ENCODE data around the gene DAND5. TPM values are rescaled to one million over a fixed set of nuclear protein-coding genes. Genes with fewer than 3 reads are reported as not detected.

Gene DAND5
- total RNA-seq, 1 donor from 2014 or later: 0.07 TPM

DNA sequence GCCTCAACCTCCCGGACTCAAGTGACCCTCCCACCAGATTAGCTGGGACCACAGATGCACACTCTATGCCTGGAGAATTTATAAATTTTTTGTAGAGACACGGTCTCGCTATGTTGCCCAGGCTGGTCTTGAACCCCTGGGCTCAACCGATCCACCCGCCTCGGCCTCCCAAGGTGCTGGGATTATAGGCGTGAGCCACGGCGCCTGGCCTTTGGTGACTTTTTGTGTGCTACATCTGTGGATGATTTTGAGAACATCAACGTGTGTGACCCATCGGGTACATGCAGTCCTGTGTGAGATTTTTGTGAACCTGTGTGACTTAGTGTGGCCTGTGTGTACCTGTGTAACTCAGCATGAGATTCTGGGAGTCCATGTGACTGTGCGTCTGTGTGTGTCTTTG, 17.4 kb downstream of the DAND5 start:
- Histone ChIP-seq H3K27me3 (peaks cover 100% of the 10 kb centered on the region), H3K9ac (no peak overlapping the region), H3K4me1 (no peaks in the 10 kb centered on the region), H3K9me3 (ENCODE audit: low read depth) (no peaks in the 10 kb centered on the region), H3K4me2 (no peak overlapping the region), H3K79me2 (ENCODE audit: low read depth) (no peaks in the 10 kb centered on the region), H4K20me1 (ENCODE audit: low read depth) (peaks cover 5% of the 10 kb centered on the region), H3K4me3 (no peak overlapping the region), H2AFZ (replicated peaks) (no peak overlapping the region), H3K27ac (no peak overlapping the region), H3K36me3 (no peaks in the 10 kb centered on the region), H3F3A (ENCODE audit: low read depth) (peaks cover 6% of the 10 kb centered on the region)
- TF ChIP-seq EZH2phosphoT487 (IDR thresholded peaks at IDR 0.05) (no peak), CTCF (IDR thresholded peaks at IDR 0.05) (no peak), EZH2 (IDR thresholded peaks at IDR 0.05) (no peak)
- DNase-seq (ENCODE audit: low spot score): no peak
- H3K27me3 Mint-ChIP-seq (ENCODE audit: insufficient read depth, low read depth): peaks cover 29% of the 10 kb centered on the region
- no peak overlapping the region for H3K27ac Mint-ChIP-seq
- peaks cover 5% of the 10 kb centered on the region for H3K9me3 Mint-ChIP-seq
- H3K4me3 Mint-ChIP-seq: peak overlapping the region; percentile 2
- H3K36me3 Mint-ChIP-seq: no peaks in the 10 kb centered on the region
- H3K4me1 Mint-ChIP-seq: peaks cover 21% of the 10 kb centered on the region

- H3K9me3 Mint-ChIP-seq: peaks cover 5% of the 10 kb centered on the region
- Histone ChIP-seq H2AFZ (replicated peaks) (no peak overlapping the region), H3K27me3 (peaks cover 100% of the 10 kb centered on the region), H3F3A (ENCODE audit: low read depth) (peaks cover 6% of the 10 kb centered on the region), H3K36me3 (no peaks in the 10 kb centered on the region), H4K20me1 (ENCODE audit: low read depth) (peaks cover 5% of the 10 kb centered on the region), H3K9ac (no peak overlapping the region), H3K27ac (no peak overlapping the region), H3K4me1 (no peaks in the 10 kb centered on the region), H3K9me3 (ENCODE audit: low read depth) (no peaks in the 10 kb centered on the region), H3K79me2 (ENCODE audit: low read depth) (no peaks in the 10 kb centered on the region), H3K4me3 (no peak overlapping the region), H3K4me2 (no peak overlapping the region)
- no peak for DNase-seq (ENCODE audit: low spot score)
- H3K4me1 Mint-ChIP-seq: peaks cover 21% of the 10 kb centered on the region
- TF ChIP-seq CTCF (IDR thresholded peaks at IDR 0.05): no peak
- TF ChIP-seq EZH2phosphoT487 (IDR thresholded peaks at IDR 0.05): no peak
- no peak for TF ChIP-seq EZH2 (IDR thresholded peaks at IDR 0.05)
- no peaks in the 10 kb centered on the region for H3K36me3 Mint-ChIP-seq
- peaks cover 29% of the 10 kb centered on the region for H3K27me3 Mint-ChIP-seq (ENCODE audit: insufficient read depth, low read depth)
- no peak overlapping the region for H3K27ac Mint-ChIP-seq
- H3K4me3 Mint-ChIP-seq: peak overlapping the region; percentile 2
Observed at GRCh38 chr19:12987190-12987589, 17.8 kb downstream of the DAND5 start.

- no peak overlapping the region for H3K4me3 ChIP-seq
- no peak overlapping the region for H3K9ac ChIP-seq
- no peaks in the 10 kb centered on the region for H3K36me3 ChIP-seq
- no peak overlapping the region for H3K27ac ChIP-seq
- no peaks in the 10 kb centered on the region for H3K4me1 ChIP-seq
- no peaks in the 10 kb centered on the region for H3K9me3 ChIP-seq (ENCODE audit: low read depth)
- peaks cover 21% of the 10 kb centered on the region for H3K4me1 Mint-ChIP-seq
- peaks cover 100% of the 10 kb centered on the region for H3K27me3 ChIP-seq
- H4K20me1 ChIP-seq (ENCODE audit: low read depth): peaks cover 5% of the 10 kb centered on the region
- no peak overlapping the region for H3K27ac Mint-ChIP-seq
- peaks cover 34% of the 10 kb centered on the region for H3K27me3 Mint-ChIP-seq (ENCODE audit: insufficient read depth, low read depth)
- DNase-seq (ENCODE audit: low spot score): no peak
- H3F3A ChIP-seq (ENCODE audit: low read depth): peaks cover 6% of the 10 kb centered on the region
- H2AFZ ChIP-seq (replicated peaks): no peak overlapping the region
- H3K4me3 Mint-ChIP-seq: no peak overlapping the region
- no peaks in the 10 kb centered on the region for H3K36me3 Mint-ChIP-seq
- H3K79me2 ChIP-seq (ENCODE audit: low read depth): no peaks in the 10 kb centered on the region
- no peak overlapping the region for H3K4me2 ChIP-seq
- no peak for TF ChIP-seq CTCF (IDR thresholded peaks at IDR 0.05)
- no peak for TF ChIP-seq EZH2 (IDR thresholded peaks at IDR 0.05)
- no peak for TF ChIP-seq EZH2phosphoT487 (IDR thresholded peaks at IDR 0.05)
- H3K9me3 Mint-ChIP-seq: peaks cover 5% of the 10 kb centered on the region
Observed at GRCh38 chr19:12987781-12988180, 18.4 kb downstream of the DAND5 start.
